Fibroblast of mammary gland (primary cell): ENCODE measurements around the gene MAP1LC3A.

ENCODE experiments used
- DNase-seq: peaks from one replicate; pipeline ENCODE4 v3.0.0-alpha.2; 2010; ENCODE audit warnings: low read depth
- H3K4me3 ChIP-seq: 2 replicates; pipeline ENCODE4 v1.5.1; 2011; ENCODE audit warnings: low read depth, mild to moderate bottlenecking, low read length, moderate library complexity; ENCODE audit not compliant: control insufficient read depth
- CTCF ChIP-seq: conservative IDR thresholded peaks from 2 replicates; pipeline ENCODE4 v1.5.1; 2011; ENCODE audit warnings: low read depth, low read length, inconsistent platforms; ENCODE audit not compliant: control insufficient read depth, insufficient read depth

MAP1LC3A gene

GRCh38 chr20:34579191-34579978, 20.9 kb downstream of the MAP1LC3A start:
- peak; percentile 84 for TF ChIP-seq CTCF
- H3K4me3 ChIP-seq: no peak overlapping the region
- DNase-seq: peak; percentile 83

- DNase-seq: no peak
Observed at GRCh38 chr20:34579979-34580940, 21.7 kb downstream of the MAP1LC3A start.

GRCh38 chr20:34581341-34582184, 23.0 kb downstream of the MAP1LC3A start:
- DNase-seq: peak; percentile 61
- no peak overlapping the region for H3K4me3 ChIP-seq
- TF ChIP-seq CTCF: no peak

More at GRCh38 chr20:34579979-34580940, 21.7 kb downstream of the MAP1LC3A start:
- H3K4me3 ChIP-seq: no peak overlapping the region
- TF ChIP-seq CTCF: no peak

- DNase-seq: no peak
- H3K4me3 ChIP-seq: no peak overlapping the region
- no peak for TF ChIP-seq CTCF
Observed at GRCh38 chr20:34582221-34582620, 23.7 kb downstream of the MAP1LC3A start.

GRCh38 chr20:34582911-34583310, 24.4 kb downstream of the MAP1LC3A start:
- TF ChIP-seq CTCF: no peak
- peak; percentile 37 for DNase-seq
- no peak overlapping the region for H3K4me3 ChIP-seq

GRCh38 chr20:34583544-34583943, 25.0 kb downstream of the MAP1LC3A start:
- DNase-seq: no peak
- H3K4me3 ChIP-seq: no peak overlapping the region
- TF ChIP-seq CTCF: no peak
